GM21529 (cell line): Measurements from ENCODE around the gene P4HTM.
"Not testable (repeated sequence)": the region's sequence is repeated elsewhere in the genome, so short reads cannot be mapped to it uniquely, and the experiment has no call there.

Experiments used
- ATAC-seq: cut with Tn5 transposase; IDR thresholded peaks from one replicate; pipeline ENCODE4 v1.9.1; 2021; ENCODE audit not compliant: unreplicated experiment

P4HTM gene

DNA sequence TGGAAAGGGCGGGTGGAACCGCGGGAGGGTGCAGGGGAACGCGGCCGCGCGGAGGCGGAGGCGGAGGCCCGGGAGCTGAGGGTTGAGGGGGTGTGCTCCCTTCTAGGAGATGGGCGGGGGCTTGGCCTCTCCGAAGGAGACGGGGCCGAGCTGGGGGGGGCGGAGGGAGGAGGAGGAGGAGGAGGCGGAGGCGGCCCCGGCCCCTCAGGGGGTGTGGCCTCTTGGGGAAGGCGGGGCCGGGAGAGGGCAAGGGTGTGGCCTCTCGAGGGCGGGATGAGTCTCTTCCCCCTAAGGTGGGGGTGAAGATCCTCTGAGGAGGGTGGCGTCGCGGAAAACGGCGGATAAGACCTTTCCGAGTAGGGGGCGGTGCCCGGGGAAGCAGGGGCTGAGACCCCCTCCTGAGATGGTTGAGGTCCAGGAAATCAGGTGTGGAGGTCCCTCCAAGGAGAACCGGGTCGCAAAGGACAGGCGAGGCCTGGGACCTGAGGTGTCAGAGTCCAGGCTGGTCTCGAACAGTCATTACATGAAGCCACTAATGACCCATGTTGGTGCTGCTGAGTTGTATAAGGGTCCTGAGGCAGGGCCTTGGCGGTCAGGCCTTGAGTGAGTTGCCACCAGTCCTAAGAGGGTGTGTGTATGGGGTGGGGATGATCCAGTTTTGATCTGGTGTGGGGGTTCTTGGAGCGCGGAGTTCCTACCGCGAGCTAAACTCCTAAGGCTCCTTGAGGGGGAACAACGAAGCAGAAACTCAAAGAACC, 17.9 kb downstream of the P4HTM start:
- peak; percentile 46 for ATAC-seq

DNA sequence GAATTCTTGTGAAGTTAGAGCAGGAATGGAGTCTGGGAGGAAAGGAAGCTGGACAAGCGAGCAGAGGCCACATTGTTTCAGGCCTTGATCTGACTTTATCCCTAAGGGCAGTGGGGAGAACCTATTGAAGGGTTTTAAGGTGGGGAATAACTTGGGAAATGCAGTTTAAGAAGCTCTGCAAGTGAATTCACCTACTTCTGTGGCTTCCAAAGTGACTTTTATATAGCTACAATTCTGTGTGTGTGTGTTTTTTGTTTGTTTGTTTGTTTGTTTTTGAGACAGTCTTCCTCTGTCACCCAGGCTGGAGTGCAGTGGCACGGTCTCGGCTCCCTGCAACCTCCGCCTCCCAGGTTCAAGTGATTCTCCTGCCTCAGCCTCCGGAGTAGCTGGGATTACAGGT, 18.6 kb downstream of the P4HTM start:
- ATAC-seq = not testable (repeated sequence)

DNA sequence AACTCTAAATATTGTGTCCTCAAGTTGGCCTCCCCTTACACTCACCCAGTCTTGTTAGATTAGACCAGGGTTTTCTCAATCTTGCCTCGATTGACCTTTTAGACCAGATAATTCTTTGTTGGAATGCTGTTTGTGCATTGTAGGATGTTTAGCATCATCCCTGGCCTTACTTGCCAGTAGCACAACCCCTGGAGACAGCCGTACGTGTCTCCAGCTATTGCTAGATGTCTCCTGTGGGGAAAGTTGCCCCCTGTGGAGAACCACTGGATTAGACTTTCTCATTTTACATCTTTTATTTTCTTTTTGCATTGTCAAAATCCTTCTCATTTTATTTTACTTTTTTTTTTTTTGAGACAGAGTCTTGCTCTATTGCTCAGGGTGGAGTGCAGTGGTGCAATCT, 19.4 kb downstream of the P4HTM start:
- ATAC-seq = no peak

GRCh38 chr3:49012441-49013017, 22.5 kb downstream of the P4HTM start:
- no peak for ATAC-seq

DNA sequence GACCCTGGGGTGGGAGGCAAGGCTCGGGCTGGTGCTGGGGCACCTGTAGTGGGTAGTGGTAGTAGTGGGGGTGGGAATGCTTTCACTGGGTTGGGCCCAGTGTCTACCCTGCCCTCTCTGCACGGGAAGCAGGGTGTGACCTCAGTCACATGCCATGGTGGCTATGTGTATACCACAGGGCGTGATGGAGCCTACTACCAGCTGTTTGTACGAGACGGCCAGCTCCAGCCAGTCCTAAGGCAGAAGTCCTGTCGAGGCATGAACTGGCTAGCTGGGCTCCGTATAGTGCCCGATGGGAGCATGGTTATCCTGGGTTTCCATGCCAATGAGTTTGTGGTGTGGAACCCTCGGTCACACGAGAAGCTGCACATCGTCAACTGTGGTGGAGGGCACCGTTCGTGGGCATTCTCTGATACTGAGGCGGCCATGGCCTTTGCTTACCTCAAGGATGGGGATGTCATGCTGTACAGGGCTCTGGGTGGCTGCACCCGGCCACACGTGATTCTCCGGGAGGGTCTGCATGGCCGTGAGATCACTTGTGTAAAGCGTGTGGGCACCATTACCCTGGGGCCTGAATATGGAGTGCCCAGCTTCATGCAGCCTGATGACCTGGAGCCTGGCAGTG, 23.2 kb downstream of the P4HTM start:
- no peak for ATAC-seq

GRCh38 chr3:49013738-49014660, 24.0 kb downstream of the P4HTM start:
- no peak for ATAC-seq

DNA sequence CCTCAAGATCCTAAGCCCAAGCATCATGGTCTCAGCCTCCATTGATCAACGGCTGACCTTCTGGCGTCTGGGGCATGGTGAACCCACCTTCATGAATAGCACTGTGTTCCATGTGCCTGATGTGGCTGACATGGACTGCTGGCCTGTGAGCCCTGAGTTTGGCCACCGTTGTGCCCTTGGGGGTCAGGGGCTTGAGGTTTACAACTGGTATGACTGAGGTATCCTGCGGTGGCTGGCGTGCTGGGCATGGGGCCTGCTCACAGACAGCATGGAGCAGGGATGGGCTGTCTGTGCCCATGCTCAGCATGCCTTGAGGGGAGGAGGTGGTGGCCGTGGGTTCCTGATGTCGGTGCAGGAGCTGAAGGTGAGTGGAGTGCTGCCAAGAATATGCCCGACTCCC, 25.0 kb downstream of the P4HTM start:
- no peak for ATAC-seq

- ATAC-seq = no peak
Measured at GRCh38 chr3:49015765-49016164, 25.7 kb downstream of the P4HTM start.

GRCh38 chr3:49016414-49017228, 26.6 kb downstream of the P4HTM start:
- ATAC-seq = no peak

GRCh38 chr3:49017229-49017970, 27.4 kb downstream of the P4HTM start:
- ATAC-seq = no peak

- no peak for ATAC-seq
Measured at GRCh38 chr3:49017971-49018706, 28.1 kb downstream of the P4HTM start, which contains the start of gene DALRD3. Gene DALRD3 (minus strand): TSS chr3:49018580. CDS start chr3:49018564, 16 bp downstream.

- ATAC-seq = no peak
Measured at GRCh38 chr3:49018707-49019006, 28.6 kb downstream of the P4HTM start.

DNA sequence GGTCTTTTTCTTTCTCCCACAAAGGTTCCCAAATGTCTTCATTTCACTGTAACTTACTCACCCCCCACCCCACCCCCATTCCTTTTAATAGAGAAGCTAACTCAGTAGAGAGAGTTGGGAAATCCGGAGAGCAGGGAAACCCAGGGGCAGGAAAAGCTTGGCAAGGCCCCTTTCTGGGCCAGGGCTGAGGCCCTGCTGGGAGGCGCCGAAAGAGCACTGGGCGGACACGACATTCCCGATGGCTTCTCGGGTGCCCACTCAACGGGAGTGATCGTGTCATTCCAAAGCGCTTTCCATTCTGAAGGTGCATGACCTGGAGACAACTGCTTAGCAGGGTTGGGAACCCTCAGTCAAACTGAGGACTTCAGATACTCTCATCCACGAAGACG, 29.9 kb downstream of the P4HTM start:
- no peak for ATAC-seq

GRCh38 chr3:49020330-49021212, 30.5 kb downstream of the P4HTM start:
- no peak for ATAC-seq

- peak; percentile 52 for ATAC-seq
Measured at GRCh38 chr3:49021213-49021812, 31.3 kb downstream of the P4HTM start.

DNA sequence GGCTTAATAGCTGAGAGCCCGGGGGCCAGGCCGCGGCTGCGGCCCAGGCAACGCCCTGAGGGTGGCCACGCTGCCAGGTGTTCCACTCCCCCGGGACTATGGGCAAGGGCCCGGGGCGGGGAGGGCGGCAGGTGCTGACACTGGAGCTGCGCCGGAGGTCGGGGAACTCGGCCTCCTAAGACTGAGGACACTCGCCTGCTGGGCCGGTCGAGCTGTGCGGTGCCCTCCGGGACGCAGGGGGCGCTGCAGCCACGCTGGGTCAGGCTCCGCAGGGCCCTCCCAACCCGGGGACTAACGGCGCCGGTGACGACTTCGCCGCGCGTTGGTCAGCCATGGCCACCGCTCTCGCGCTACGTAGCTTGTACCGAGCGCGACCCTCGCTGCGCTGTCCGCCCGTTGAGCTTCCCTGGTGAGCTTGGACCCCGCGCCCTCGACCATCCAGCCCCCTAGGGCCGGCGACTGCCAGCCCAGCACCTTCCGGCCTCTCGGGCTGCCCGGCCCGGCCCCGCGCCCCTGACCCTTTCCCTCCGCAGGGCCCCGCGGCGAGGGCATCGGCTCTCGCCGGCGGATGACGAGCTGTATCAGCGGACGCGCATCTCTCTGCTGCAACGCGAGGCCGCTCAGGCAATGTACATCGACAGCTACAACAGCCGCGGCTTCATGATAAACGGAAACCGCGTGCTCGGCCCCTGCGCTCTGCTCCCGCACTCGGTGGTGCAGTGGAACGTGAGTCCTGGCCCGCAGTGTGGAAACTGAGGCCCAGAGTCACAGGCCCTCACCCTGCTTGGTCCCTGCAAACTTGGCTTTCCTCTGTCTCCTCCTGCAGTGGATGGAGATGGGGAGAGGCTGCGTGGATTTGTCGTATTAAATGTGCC, 32.0 kb downstream of the P4HTM start, which contains the start of gene NDUFAF3:
Gene NDUFAF3 (plus strand): TSS at position 309 of the 875 bp plus-strand sequence. CDS start 24 bp downstream, at position 333.
- peak; percentile 61 for ATAC-seq
